HFFc6 (cell line): ENCODE measurements around the gene GRID1. TPM values are rescaled to one million over a fixed set of nuclear protein-coding genes. Genes with fewer than 3 reads are reported as not detected.

Source experiments
- DNase-seq: peaks from one replicate; pipeline ENCODE4 v3.0.0-alpha.2; 2018
- H3K27ac Mint-ChIP-seq: 2 replicates; pipeline ENCODE4 v1.8.0; 2020; ENCODE audit warnings: mild to moderate bottlenecking, mixed read lengths
- H3K27me3 Mint-ChIP-seq: 2 replicates; pipeline ENCODE4 v1.8.0; 2021; ENCODE audit warnings: mild to moderate bottlenecking, moderate library complexity, mixed read lengths; ENCODE audit not compliant: insufficient read depth
- H3K36me3 Mint-ChIP-seq: 2 replicates; pipeline ENCODE4 v1.8.0; 2021; ENCODE audit warnings: low read depth, mixed read lengths
- H3K4me1 Mint-ChIP-seq: 2 replicates; pipeline ENCODE4 v1.8.0; 2020; ENCODE audit warnings: low read depth, mixed read lengths
- H3K4me3 Mint-ChIP-seq: 2 replicates; pipeline ENCODE4 v1.8.0; 2020; ENCODE audit warnings: mild to moderate bottlenecking, moderate library complexity, mixed read lengths
- H3K9me3 Mint-ChIP-seq: 2 replicates; pipeline ENCODE4 v1.8.0; 2020; ENCODE audit warnings: mild to moderate bottlenecking, mixed read lengths
- total RNA-seq, 6 experiments: library from RNA; stranded (reverse); fragmentation: NEBNext Ultra II Directional; extraction: Animal tissue kit (Norgen Biotek cat#: 25700); gene quantifications; 2 replicates in 1 of 6; 3 replicates in 5 of 6; pipeline ENCODE4 v1.2.3, GENCODE V29; 2021
- TF ChIP-seq, protein P1 (sequence below): fragments of 200-600 bp; sonication (generic); IDR thresholded peaks from 2 replicates; pipeline ENCODE4 v1.5.0; 2021; ENCODE audit warnings: antibody characterized with exemption, mild to moderate bottlenecking

The GRID1 gene
- total RNA-seq, 6 experiments from 2014 or later = not detected

DNA sequence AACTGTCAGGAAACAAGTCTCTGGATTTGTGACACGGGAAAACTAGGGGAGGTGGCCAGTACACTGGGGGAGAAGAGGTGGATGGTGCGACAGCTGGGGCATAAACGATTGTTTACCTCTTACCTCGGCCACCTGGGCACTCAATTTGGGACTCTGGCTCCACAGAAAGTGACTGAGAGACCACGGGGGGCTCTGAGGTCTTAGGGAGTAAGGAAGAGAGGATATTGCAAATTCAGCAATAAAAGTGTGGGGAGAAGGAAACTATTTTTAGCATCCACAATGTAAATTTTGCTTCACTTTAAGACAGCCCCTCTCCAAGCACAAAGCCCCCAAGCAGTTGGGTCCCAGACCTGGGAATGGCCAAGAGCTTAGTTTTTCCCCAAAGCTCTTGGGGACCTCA is 440.5 kb downstream of the GRID1 start:
- no peaks in the 10 kb centered on the region for H3K4me1 Mint-ChIP-seq
- H3K27me3 Mint-ChIP-seq = no peaks in the 10 kb centered on the region; the same call in 1 of the 2 replicates
- no peak overlapping the region for H3K4me3 Mint-ChIP-seq
- no peaks in the 10 kb centered on the region for H3K36me3 Mint-ChIP-seq
- no peak overlapping the region for H3K27ac Mint-ChIP-seq
- no peak for DNase-seq
- TF ChIP-seq, protein P1, sequence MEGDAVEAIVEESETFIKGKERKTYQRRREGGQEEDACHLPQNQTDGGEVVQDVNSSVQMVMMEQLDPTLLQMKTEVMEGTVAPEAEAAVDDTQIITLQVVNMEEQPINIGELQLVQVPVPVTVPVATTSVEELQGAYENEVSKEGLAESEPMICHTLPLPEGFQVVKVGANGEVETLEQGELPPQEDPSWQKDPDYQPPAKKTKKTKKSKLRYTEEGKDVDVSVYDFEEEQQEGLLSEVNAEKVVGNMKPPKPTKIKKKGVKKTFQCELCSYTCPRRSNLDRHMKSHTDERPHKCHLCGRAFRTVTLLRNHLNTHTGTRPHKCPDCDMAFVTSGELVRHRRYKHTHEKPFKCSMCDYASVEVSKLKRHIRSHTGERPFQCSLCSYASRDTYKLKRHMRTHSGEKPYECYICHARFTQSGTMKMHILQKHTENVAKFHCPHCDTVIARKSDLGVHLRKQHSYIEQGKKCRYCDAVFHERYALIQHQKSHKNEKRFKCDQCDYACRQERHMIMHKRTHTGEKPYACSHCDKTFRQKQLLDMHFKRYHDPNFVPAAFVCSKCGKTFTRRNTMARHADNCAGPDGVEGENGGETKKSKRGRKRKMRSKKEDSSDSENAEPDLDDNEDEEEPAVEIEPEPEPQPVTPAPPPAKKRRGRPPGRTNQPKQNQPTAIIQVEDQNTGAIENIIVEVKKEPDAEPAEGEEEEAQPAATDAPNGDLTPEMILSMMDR = no peak
- H3K9me3 Mint-ChIP-seq = peaks cover 48% of the 10 kb centered on the region

GRCh38 chr10:85925201-85925750 is 441.3 kb downstream of the GRID1 start:
- TF ChIP-seq, protein P1 = no peak
- no peaks in the 10 kb centered on the region for H3K36me3 Mint-ChIP-seq
- no peak overlapping the region for H3K4me3 Mint-ChIP-seq
- H3K4me1 Mint-ChIP-seq = no peaks in the 10 kb centered on the region
- H3K9me3 Mint-ChIP-seq = peaks cover 53% of the 10 kb centered on the region
- H3K27me3 Mint-ChIP-seq = no peaks in the 10 kb centered on the region; the same call in 1 of the 2 replicates
- DNase-seq = no peak
- H3K27ac Mint-ChIP-seq = no peak overlapping the region

GRCh38 chr10:85924382-85925102 is 442.1 kb downstream of the GRID1 start:
- DNase-seq = no peak
- Mint-ChIP-seq H3K27ac (no peak overlapping the region), H3K4me3 (no peak overlapping the region), H3K36me3 (no peaks in the 10 kb centered on the region), H3K9me3 (peaks cover 58% of the 10 kb centered on the region), H3K4me1 (no peaks in the 10 kb centered on the region), H3K27me3 (no peaks in the 10 kb centered on the region; the same call in 1 of the 2 replicates)
- TF ChIP-seq, protein P1 = no peak

DNA sequence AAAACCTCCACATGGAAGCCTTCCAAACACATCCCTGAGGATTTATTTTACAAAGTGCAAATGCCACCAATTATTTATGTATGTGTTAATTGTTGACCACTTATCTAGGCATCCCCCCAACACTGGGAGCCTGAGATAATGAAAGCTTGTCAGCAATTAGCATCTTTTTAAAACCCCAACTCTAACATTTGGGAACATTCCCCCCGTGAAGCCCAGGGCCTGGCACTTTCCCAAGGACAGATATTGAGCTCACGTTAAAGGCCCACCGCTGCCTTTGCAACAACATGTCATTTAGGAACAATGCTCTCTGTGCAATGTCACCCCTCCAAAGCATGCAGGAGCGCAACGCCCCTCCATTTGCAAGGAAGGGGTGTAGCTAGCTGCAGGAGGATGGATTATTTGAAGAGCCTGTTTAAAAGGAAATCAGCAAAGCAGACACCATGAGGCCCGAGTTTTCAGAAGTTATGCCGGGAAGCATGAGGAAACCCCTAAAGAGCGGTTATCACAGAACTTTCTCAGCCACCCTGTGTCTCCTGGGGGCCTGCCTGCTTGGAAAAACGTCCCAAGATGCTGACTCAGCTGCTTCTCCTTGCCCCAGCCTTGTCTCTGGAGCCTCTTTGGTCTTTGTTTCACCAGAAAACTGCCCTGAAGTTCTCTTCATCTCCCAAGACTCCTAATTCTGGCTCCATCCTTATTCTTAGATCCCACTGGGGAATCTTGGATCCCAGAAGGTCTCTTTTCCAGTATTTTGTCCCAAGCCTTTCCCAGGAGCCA is 444.1 kb downstream of the GRID1 start:
- Mint-ChIP-seq H3K27me3 (no peaks in the 10 kb centered on the region; the same call in 1 of the 2 replicates), H3K4me3 (no peak overlapping the region)
- TF ChIP-seq, protein P1 = no peak

GRCh38 chr10:85921789-85922188 is 444.8 kb downstream of the GRID1 start:
- H3K4me3 Mint-ChIP-seq = no peak overlapping the region
- no peaks in the 10 kb centered on the region for H3K36me3 Mint-ChIP-seq
- peaks cover 65% of the 10 kb centered on the region for H3K9me3 Mint-ChIP-seq
- no peak overlapping the region for H3K27ac Mint-ChIP-seq
- DNase-seq = no peak
- H3K27me3 Mint-ChIP-seq = no peaks in the 10 kb centered on the region; the same call in 1 of the 2 replicates
- TF ChIP-seq, protein P1 = no peak
- H3K4me1 Mint-ChIP-seq = no peaks in the 10 kb centered on the region

More for the DNA sequence above, 444.1 kb downstream of the GRID1 start:
- Mint-ChIP-seq H3K27ac (no peak overlapping the region), H3K9me3 (peaks cover 60% of the 10 kb centered on the region), H3K4me1 (no peaks in the 10 kb centered on the region), H3K36me3 (no peaks in the 10 kb centered on the region)
- no peak for DNase-seq
